ENCODE measurements around the gene SMARCA1.

GRCh38 chrX:129427267-129427666 is 96.0 kb downstream of the SMARCA1 start:
- TF ChIP-seq, protein P1, sequence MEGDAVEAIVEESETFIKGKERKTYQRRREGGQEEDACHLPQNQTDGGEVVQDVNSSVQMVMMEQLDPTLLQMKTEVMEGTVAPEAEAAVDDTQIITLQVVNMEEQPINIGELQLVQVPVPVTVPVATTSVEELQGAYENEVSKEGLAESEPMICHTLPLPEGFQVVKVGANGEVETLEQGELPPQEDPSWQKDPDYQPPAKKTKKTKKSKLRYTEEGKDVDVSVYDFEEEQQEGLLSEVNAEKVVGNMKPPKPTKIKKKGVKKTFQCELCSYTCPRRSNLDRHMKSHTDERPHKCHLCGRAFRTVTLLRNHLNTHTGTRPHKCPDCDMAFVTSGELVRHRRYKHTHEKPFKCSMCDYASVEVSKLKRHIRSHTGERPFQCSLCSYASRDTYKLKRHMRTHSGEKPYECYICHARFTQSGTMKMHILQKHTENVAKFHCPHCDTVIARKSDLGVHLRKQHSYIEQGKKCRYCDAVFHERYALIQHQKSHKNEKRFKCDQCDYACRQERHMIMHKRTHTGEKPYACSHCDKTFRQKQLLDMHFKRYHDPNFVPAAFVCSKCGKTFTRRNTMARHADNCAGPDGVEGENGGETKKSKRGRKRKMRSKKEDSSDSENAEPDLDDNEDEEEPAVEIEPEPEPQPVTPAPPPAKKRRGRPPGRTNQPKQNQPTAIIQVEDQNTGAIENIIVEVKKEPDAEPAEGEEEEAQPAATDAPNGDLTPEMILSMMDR (IDR thresholded peaks at IDR 0.05; ENCODE audit: low read length), result no peak
- TF ChIP-seq EZH2 (IDR thresholded peaks at IDR 0.05; ENCODE audit: borderline replicate concordance, low read length), result no peak
